GM21526 (cell line): ENCODE measurements around the gene OR8G5.

Source experiments
- ATAC-seq: cut with Tn5 transposase; IDR thresholded peaks from one replicate; pipeline ENCODE4 v1.9.1; 2021; ENCODE audit warnings: moderate library complexity; ENCODE audit not compliant: unreplicated experiment, low FRiP score

OR8G5 gene

DNA sequence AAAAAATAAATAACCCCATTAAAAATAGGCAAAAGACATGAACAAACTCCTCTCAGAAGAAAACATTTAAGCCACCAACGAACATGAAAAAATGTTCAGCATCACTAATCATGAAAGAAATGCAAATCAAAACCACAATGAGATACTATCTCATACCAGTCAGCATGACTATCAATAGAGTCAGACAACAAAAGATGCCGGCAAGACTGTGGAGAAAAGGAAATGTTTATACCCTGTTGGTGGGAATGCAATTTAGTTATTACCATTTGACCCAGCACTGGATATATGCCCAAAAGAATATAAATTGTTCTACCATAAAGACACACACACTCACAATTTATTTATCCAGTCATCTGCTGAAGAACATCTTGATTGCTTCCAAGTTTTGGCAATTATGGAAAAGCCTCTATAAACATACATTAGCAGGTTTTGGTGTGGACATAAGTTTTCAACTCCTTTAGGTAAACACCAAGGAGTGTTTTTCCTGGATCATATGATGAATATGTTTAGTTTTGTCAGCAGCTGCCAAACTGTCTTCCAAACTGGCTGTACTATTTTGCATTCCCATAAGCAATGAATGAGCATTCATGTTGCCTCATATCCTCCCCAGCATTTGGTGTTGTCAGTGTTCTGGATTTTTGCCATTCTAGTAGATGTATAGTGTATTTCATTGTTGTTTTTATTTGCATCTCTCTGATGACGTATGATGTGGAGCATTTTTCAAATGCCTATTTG is 29.6 kb downstream of the OR8G5 start:
- ATAC-seq: no peak

DNA sequence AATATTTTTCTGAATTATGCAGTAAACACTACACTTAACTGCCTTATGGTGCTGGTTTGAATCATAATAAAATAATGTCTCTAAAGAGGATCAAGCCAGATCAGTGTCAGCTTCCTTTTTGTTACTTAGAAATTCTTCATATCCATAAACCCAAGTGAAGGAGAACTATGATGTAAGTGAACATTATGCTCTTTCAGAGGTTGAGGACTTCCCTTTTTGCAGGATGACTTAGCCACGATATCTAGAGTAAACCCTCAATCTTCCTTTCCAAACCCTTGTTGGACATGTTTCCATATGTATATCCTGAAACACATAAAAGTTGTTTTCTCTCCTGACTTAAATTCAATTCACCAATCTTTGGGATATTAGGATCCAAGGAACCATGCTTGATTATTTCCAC is 38.5 kb downstream of the OR8G5 start:
- no peak for ATAC-seq

DNA sequence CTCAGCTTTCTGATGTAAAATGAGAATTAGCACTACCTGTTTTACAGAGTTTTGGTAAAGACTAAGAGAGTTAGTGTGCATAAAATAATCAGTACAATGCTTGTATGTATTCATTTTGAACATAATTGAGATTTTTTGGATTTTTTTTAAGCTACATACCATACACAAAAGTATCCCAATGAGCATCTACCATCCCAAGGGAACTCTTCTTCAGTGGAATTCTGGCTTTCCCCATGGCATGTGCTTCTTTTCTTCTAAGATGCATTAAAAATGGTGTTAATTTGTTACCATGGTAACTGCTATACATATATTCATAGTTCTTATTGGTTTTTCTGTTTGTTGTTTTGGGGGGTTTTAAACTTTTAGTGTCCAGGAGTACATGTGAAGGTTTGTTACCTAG is 39.8 kb downstream of the OR8G5 start:
- no peak for ATAC-seq

DNA sequence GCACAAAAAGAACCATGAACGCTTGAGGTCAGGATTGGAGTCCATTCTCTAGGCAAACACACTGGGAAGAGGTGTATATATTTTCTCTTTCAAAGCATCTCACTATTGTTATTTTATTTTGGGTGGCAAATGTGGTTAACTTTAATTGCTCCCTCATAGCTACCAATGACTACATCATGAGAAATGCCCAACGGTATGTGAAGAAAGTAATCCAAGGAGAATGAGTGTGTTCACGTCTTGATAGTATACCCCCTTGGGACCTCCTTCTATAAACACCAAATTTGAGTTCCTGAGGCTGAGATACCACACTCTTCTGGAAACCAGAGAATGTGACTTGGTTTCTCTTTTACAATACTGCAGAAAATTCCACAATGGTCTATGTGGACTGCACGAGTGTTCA is 41.7 kb downstream of the OR8G5 start:
- ATAC-seq: no peak

DNA sequence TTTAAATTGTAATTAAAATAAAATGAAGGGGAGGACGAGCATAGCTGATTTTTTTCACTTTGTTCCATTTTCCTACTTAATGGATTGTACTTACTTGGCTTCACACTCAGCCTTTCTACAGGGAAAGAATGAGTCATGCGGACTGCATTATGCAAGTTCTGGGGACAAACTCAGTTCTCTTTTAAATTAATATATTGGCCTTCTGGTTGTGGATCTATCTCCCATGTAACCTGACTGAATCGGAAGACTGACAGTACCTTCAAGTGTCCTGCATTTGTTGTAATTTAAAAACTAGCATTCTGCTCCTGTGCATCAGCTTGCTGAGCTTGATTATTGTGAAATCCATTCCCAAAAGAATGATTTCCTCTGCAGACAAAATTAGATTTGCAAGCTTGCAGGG is 45.4 kb downstream of the OR8G5 start:
- no peak for ATAC-seq

DNA sequence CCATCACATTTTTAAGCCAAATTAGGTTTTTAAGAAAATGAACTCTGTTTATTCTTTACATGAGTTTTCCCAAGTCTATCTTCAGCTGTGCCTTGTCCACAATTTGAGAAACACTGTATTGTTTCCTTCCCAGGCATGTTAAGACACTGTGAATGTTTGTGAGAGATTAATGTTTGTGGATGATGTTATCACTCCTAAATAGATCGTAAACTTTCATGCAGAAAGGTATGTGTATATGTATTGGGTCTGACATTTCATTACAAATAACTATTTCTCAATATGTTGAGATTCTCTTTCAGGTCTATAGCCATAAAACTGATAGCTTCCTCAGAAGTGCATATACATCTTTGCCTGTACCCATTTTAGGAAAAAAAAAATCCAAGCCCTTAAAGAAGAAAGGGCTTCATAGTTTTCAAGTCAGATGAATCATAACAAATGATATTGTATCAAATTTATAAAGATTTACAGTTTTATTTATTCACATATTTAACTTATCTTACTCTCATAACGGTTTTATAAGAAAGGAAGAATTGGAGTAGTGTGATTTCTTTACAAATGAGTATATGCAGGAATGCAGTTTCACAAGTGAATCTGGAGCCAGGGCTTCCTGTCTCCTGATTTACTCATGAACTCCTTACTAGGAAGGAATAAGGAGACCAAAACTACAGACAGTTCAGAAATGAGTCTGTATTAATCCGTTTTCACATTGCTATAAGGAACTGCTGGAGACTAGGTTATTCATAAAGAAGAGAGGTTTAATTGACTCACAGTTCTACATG is 46.4 kb downstream of the OR8G5 start:
- no peak for ATAC-seq

DNA sequence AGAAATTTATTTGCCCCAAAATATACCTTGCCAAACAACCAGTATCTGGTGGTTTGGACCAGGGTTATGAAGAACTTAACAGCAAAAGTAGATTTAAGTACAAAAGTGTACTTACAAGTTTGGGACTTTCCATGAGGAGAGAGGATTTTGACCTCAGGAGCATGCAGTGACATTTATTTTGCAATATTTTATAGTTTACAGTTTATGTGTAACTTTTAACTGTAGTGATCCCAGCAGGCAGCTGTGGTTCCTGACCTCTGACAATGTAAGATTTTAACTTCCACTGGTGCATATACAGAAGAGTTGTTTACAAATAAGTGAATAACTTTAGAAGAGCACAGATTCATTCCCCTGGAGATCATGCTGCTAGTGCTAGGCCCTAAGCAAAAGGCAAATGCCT is 50.9 kb downstream of the OR8G5 start:
- ATAC-seq: no peak

DNA sequence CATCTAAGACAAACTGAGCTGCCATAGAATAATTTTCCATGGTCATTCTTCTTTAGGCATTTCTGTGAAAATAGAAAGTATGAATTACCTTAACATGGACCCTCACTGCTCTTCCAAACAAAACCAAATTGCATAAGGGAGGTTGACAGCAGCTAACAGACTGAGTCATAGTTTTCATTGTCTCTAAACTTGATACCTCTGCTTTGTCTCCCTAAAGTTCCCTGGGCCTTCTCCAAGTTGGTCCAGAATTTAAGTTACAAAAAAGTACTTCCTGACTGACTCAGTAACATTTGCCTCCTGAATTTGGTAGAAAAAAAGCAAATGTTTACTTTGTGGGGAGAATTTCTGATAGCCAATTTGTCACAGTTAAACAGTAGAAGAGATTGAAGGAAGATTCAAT is 54.5 kb downstream of the OR8G5 start:
- ATAC-seq: no peak

DNA sequence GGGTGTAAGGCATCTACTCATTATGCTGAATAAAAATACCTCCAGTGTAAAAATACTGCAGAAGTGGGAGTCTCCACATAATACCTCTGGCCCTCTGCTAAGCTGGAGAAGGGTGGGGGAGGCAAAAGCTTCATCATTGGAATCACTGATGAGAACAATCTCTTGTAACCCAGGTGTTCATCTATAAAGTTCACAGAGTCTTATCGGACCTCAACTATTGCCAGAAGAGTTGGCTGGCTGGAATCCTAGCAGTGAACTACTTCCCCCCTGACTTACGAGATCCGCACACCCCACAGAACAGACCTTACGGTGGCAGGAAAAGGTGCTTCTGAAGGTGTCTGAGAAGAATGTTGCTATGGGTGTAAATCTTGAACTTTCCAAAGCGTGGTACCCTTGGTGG is 55.1 kb downstream of the OR8G5 start:
- no peak for ATAC-seq

DNA sequence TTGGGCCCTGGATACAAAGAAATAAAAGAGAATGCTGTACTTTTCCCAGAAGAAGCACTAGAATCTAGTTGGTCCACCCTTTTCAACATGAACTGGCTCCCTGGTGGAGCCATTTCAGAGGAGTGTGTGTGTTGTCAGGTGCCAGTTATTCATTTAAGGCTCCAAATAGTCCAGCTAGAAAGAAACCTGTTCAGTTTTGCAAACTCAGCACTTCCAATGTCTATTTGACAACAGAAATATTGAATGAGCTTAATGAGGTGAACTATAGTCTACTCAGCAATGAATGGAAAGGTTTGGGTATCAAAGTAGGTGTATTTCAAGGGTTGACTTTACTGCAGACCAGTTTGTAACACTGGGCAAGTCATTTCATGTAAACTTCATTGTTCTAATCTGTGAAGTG is 55.5 kb downstream of the OR8G5 start:
- ATAC-seq: no peak

DNA sequence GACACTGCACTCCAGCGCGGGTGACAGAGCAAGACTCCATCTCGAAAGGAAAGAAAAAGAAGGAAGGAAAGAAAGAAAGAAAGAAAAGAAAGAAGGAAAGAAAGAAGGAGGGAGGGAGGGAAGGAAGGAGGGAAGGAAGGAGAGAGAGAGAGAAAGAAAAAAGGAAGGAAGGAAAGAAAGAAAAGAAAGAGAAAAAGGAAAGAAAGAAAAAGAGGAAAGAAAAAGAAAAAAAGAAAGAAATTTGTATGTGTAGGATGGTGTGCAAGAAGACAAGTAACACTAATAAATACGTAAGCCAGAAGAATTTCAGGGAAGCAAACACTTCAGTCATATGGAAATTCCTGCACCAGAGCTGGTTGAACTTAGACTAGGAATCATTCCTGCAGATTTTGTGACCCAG is 57.0 kb downstream of the OR8G5 start:
- no peak for ATAC-seq

DNA sequence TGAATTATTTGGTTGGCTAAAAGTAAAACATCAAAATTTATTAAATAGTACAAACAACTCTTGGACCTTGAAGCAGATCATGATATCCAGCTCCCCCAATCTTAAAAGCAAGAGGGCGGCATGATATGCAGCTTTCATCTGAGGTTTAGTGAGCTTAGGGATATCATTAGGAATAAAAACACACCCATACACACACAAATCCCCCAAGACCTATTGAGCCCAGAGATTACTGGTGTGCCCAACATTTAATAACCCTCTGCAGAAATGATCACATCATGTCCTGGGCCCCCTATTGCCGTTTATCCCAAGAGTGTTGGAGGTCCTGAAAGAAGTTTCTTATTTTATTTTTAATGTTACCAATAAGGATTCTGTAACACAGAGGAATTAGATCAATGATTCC is 57.7 kb downstream of the OR8G5 start, which contains the start of gene OR8D1:
OR8D1 (minus strand) TSS at position 101 of the 400 bp plus-strand sequence. CDS start 3,183 bp downstream, outside the sequence.
- no peak for ATAC-seq

DNA sequence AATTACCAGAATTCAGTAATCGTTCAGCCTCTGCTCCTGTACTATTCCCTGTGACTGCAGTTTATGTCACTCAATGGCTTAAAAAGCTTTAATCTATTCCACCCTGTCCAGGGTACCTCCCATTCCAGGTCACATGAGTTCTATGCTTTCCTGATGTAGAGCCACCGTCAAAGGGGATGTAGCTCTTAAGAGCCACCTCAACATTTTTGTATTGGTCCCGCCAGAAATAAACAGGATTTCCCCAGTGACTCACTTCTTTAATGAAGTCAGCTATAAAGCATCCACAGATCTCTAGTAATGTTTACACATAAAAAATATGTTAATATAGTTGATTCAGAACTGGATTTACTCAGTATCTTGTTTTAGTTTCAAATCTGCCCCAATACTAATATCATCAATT is 58.9 kb downstream of the OR8G5 start:
- ATAC-seq: no peak
